NCI-H2227 (cell line): ENCODE measurements around the gene NUDT1.

Experiments
- DNase-seq: peaks from one replicate; lab custom pipeline; 2025; ENCODE audit not compliant: unreplicated experiment; lab: John Stamatoyannopoulos, UW

The NUDT1 gene

DNA sequence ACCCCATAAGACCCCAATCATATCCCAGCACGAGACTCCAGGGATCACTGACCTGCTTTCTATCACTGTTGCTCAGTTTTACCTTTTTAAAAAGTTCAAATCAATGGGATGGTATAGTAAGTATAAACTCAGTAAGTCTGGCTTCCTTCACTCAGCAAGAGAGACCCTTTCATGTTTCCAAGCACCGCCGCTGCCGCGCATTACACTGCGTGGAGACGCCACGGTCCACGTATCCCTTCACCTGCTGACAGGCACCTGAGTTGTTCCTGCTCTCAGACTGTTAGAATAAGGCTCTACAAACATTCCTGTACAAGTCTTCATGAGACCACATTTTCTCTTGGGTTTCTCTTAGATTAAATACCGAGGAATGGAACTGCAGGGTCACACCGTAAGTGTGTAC lies 37.6 kb upstream of the NUDT1 start:
- DNase-seq = no peak

DNA sequence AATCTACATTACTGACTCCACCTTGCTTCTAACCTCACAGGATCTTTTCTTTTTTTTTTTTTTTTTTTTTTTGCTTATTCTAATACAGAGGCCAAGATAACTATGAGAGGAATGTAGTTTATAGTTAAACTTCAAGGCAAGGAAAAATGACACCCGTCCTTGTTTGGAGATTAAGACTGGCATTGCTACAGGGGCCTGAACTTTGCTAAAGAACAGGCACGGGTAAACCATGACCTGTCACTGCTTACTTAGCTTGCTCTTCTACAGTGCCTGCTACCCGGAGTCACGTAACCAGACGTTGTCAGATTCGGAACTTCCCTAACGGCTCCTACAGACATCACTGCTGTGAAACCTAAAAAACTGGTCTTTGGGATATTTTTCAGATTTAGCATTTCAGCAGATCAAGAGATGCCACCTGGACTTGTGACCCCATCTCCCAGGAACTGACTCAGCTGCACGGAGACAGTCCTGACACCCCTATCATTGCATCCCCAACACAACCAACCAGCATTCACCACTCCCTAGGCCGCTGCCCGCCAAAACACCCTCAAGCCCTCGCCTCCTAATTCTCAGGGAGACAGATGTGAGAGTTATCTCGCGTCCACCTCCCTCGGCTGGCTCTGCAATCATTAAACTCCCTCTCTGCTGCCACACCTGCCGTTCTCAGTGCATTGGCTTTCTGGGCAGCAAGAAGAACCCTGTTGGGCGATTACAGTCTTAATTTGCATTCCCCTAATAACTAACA lies 36.8 kb upstream of the NUDT1 start:
- DNase-seq = no peak

DNA sequence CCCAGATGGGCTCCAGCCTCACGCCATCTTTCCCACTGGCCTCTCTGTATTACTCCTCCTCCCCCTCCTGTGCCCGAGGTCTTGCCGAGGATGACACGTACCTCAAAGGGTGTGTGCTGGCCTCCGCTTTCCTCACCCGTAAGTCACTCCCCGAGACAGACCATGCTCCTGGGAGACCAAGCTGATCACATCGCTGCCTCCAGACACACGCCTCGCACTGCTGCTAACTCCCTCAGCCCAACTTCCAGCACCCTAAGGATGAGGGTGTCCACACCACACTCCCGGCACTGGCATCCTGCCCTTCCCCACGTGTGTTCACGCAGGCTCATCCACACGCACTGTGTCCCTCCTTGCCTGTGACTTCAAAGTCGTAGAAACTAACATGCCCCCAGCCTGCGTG lies 33.3 kb upstream of the NUDT1 start:
- no peak for DNase-seq

GRCh38 chr7:2209146-2209960 lies 32.7 kb upstream of the NUDT1 start:
- DNase-seq = peak; percentile 55

GRCh38 chr7:2209961-2210323 lies 32.1 kb upstream of the NUDT1 start:
- DNase-seq = no peak

- no peak for DNase-seq
These were observed 31.3 kb upstream of the NUDT1 start for GRCh38 chr7:2210551-2211258.

DNA sequence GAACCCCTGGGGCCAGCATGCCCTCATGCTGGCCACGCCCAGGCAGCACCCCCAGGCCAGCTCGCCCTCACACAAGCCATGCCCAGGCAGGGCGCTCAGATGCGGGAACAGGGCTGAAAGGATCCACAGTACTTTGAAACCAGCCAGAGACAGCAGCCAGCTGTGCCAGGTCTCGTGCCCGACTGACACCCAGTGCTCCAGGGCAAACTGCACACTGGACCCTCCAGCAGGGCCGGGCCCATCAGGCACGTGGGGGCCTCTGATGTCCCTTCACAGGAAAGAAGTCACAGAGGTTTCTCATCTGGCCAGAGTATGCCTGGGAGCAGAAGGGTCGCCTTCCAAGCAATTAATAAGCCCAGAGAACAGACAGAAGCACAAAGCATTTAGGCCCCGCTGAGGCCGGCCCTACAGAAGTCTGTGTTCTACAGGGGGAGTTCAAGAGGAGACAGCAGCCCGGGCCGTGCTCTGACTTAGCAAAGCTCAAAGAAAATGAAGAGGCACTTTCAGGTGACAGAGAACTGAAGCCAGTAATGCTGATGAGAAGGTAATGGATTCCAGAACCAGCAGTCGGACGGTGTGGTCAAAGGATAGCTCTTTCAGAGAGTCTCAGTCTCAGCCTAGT lies 30.7 kb upstream of the NUDT1 start:
- no peak for DNase-seq

- no peak for DNase-seq
These were observed 30.1 kb upstream of the NUDT1 start for GRCh38 chr7:2211926-2212325.

DNA sequence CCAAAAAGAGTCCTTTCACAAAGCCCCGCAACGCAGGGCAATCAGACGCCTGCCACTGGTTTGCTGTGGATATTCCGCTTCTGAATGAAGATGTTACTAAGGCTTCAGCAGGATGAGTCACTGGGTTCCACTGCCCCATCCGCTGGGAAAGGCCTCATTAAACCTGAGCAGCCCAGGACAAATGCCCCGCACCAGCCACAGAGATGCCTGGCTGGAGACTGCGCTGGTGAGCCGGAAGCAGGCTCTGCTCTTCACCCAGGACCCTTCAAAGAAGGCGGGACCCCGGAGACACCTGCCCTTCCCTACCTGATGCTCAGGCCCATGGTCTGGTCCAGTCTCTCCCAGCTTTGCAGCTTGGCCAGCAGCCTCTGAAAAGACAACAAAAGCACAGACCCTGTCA lies 29.1 kb upstream of the NUDT1 start:
- DNase-seq = no peak

- no peak for DNase-seq
These were observed 28.3 kb upstream of the NUDT1 start for GRCh38 chr7:2213551-2214215.

GRCh38 chr7:2214636-2215035 lies 27.4 kb upstream of the NUDT1 start:
- no peak for DNase-seq

DNA sequence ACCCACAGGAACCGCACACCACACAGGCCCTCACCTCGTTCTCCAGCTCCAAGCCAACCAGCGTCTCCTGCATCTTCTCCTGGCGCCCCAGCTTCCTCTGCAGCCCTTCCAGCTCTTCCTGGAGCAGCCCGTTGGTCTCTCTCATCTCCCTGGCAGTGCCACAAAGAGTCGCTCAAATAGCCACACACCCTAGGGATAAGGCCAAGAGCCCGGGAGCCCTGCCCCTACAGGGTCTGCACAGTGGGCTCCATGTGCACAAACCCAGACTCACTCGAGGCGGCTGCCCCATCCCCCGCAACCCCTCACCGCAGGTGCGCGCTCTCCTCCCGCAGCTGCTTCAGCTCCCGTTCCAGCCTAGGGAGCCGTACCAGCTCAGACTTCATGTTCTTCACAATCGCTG lies 26.2 kb upstream of the NUDT1 start:
- no peak for DNase-seq

DNA sequence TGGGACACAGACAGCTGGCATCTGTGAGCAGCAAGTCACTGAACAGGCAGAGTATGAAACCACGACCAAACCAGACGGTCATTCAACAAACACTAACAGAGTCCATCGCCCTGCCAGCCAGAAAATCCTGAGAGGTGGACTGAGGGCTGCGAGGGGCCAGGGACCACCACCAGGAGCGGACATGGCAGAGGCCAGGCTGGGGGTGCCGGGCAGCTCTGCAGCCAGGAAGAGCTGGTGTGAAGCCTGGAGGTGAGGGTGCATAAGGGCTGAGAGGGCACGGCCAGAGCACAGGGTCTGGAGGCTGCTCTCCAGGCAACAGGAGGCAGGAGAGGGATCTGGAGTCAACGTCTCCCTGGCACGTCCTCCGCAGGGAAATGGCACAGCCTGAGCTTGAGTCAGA lies 24.8 kb upstream of the NUDT1 start:
- no peak for DNase-seq

- no peak for DNase-seq
These were observed 24.1 kb upstream of the NUDT1 start for GRCh38 chr7:2217716-2218443.

DNA sequence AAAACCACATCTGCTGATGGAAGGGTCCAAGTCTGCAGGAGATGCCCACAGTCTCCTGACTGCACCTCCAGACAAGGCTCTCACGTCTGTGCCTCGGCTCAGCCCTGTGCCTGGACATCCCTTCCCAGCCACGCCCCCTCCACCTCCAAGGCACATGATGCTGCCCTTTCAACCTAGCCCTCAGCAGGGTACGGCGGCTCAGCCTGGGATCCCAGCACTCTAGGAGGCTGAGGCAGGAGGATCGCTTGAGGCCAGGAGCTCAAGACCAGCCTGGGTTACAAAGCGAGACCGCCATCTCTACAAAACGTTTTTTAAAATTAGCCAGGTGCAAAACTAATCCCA lies 23.6 kb upstream of the NUDT1 start:
- DNase-seq = no peak

GRCh38 chr7:2219136-2219535 lies 22.9 kb upstream of the NUDT1 start:
- DNase-seq = no peak

DNA sequence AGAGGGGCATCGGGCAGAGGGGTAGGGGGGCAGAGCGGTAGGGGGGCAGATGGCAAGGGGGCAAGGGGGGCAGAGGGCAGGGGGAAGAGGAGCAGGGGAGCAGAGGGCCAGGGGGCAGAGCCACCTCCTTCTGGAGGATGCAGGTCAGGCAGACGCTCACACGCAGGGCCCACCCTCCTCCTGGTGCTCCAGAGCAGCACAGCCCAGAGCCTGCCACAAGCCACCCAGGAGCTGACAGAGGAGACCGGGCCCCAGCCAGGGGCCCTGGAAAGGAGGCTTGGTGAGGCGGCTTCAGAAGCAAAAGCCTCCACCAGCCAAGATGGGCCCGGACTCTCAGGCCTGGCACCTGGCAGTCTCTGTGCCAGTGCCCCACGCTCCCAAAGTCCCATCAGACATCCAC lies 22.4 kb upstream of the NUDT1 start:
- no peak for DNase-seq

DNA sequence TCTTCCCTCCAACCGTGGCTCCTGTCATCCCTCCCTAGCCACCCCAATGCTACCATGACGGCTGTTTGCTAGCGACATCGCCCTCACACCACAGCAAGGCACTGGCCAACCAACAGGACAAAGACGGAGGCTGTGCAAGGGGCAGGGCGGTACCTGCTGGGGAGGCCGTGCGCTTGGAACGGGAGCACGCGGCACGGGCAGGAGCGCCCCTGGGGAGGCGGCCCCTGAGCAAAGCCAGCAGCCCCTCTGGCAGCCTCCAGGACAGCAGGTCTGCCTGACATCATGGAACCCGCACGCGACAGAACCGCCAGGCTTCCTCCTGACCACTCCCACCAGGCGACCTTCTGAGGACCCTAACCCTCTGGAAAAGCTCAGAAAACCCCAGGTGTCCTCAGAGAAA lies 22.0 kb upstream of the NUDT1 start:
- no peak for DNase-seq

DNA sequence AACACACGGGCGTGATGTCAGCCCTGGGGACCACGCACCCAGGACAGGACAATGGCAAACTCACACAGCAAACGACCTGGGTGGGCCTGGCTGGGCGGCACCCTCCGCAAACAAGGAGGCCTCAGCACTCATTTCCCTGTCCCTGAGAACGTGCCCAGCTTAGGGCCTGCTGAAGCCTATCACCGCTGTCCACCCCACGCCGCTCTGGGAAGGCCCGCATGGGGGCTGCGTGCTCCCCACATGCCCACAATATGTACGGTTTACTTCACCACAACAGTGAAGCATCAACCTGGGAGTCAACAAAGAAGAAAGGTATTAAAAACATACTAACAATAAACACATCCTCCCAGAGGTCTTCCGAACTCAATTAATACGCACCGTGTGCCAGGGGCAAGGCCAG lies 21.5 kb upstream of the NUDT1 start:
- DNase-seq = no peak

DNA sequence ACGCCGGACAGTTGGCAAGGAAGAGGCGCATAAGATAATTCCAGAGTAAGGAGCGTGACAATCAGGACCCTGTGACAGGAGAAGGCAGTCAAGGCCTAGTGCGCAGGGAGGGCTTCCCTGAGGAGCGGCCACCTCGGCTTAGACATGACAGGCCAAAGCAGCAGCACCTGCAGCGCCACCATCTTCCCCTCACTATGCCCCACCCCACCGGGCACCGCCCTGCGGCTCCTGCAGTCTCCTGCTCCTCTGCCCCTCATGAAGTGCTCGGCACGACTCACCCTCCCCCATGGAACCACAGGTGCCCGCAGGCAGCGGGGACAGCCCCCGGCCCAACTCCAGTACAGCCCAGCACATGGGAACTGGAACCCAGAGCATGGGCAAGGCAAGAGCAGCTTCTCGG lies 21.1 kb upstream of the NUDT1 start:
- DNase-seq = no peak

DNA sequence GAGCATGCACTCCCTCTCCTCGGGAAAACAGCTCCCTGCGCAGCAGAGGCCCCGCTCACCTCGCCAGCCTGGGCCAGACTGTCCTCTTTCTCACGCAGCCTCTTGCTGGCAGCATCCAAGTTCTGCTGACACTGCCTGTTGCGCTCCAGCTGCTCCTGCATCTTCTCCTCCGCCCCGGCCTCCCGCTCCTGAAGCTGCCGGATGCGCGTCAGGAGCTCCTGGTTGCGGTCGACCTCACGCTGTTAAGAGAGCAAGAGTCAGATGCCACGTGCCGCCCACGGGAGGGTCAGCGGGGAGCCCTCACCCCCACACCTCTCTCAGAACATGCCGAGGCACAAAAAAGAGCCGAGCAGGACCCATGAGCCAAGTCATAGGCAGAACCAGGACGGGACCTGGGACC lies 19.5 kb upstream of the NUDT1 start:
- no peak for DNase-seq
